ENCODE data around the gene LSM14A. TPM values are rescaled to one million over a fixed set of nuclear protein-coding genes. Genes with fewer than 3 reads are reported as not detected.

LSM14A gene
- total RNA-seq (2022; extraction: Qiagen RNA extraction; ENCODE audit: low read depth), result 188 to 296 TPM (median 223 TPM) in 5 replicates

DNA sequence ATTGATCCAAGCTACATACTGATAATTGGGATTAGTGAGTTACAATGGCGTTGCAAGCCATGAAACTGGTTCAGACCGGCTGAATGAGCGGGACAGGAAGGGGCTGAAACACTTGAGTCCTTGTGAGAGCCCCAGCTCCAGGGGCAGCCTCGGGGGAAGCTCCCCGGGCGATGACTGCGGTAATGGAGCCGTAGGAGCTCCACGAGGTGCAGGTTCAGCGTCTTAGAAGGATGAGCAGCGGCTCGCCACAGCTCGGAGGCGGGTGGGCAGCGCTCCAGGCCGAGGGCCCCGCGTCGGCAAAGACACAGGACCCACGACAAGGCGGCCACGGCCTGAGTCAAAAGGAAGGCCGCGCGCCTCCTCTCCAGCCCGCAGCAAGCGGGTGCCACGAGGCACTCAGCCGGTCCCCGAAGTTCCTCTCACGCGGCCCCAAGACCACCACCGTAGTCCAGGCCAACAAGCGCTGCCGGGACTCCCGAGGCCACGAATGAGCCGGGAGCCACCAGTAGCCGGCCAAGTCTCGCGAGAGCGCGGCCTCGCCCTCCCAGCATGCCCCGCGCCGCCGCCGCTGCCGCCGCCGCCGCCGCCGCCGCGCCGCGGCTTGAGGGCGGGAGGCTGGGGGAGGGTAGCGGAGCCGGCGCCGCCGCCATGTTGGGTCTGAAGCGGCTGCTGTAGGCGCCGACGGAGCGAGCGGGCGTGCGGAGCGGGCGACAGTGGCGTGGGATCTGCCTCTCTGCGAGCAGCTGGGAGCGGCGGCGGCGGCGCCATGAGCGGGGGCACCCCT lies at the start of gene LSM14A:
Gene LSM14A (plus strand): TSS at position 628 of the 784 bp plus-strand sequence. CDS start 139 bp downstream, at position 767.

GRCh38 chr19:34254046-34254697 lies 81.9 kb downstream of the LSM14A start, which contains the start of gene GARRE1:
Gene GARRE1, plus strand, starts transcription at chr19:34254554. Its CDS starts 45,920 bp downstream, at chr19:34300474.

Other genes with a start within 250 kb of the LSM14A start
- gene GARRE1, start 82.0 kb downstream of the LSM14A start, total RNA-seq (2022; extraction: Qiagen RNA extraction; ENCODE audit: low read depth), result 8.6 to 13.0 TPM (median 11.9 TPM) in 5 replicates
- 628 to 728 TPM (median 711 TPM) in 5 replicates for gene GPI, start 192.7 kb downstream of the LSM14A start, total RNA-seq (2022; extraction: Qiagen RNA extraction; ENCODE audit: low read depth)
- gene PDCD2L, start 231.9 kb downstream of the LSM14A start, total RNA-seq (2022; extraction: Qiagen RNA extraction; ENCODE audit: low read depth), result 28.7 to 35.7 TPM (median 33.5 TPM) in 5 replicates

All from A549 treated with GW870086 at 1 μM for 4 hours (cell line).